ENCODE results near the gene HBEGF.
A peak's percentile ranks its signal among the peaks of the same experiment; 100 is the strongest.

The HBEGF gene

DNA sequence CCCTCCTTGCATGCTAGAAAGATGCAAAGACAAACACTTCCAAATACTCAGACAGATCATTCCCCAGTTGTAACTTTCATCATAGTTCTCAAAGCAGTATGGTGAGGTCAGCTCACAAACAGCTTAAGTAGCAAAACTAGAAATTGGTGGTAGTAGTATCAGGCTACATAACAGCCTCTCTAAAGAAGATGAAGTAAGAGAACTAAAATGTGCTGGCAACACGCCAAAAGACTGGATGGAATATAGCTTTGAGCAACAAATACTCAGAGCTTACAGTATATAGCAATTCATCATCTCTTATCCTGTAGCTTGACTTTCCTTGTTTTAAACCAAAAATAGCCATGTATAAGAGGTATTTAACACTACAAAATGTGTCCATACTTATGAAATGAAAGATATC lies 51.0 kb downstream of the HBEGF start:
- H3K4me3 ChIP-seq (ENCODE audit: control insufficient read depth in 1 of 7, extremely low read depth in 1 of 7, insufficient read depth in 4 of 7, low read depth in 2 of 7, low read length in 6 of 7): no peak overlapping the region
- peaks cover 2 to 12% (median 12%) of the 10 kb centered on the region in 4 experiments for H3K36me3 ChIP-seq (ENCODE audit: control insufficient read depth in 4 of 4, insufficient read depth in 4 of 4, low read length in 3 of 4)
- peaks cover 0 to 14% (median 0%) of the 10 kb centered on the region in 4 experiments for H3K4me1 ChIP-seq (ENCODE audit: control extremely low read depth in 1 of 4, control insufficient read depth in 4 of 4, insufficient read depth in 4 of 4, low read length in 3 of 4)
- no peak overlapping the region for H3K27ac ChIP-seq (ENCODE audit: insufficient read depth in 1 of 2, low read depth in 1 of 2, low read length in 2 of 2, poor library complexity in 1 of 2, severe bottlenecking in 2 of 2)
- POLR2A ChIA-PET: no interaction called here
- no CpG with 5 or more reads among the region's 1 CpG for WGBS (ENCODE audit: insufficient coverage)
- no peaks in the 10 kb centered on the region for H3K9me3 ChIP-seq (ENCODE audit: control extremely low read depth in 1 of 5, control insufficient read depth in 4 of 5, insufficient read depth in 2 of 5, low read depth in 1 of 5, low read length in 4 of 5)
- CTCF ChIA-PET: interaction anchor here (0.8 to 1.8 kb wide), 2 partner anchors 50 to 55 kb away, joined by 3 to 4 read pairs; partner anchors contain the start of gene HBEGF
- H3K27me3 ChIP-seq (replicated peaks in 2 of 5; ENCODE audit: control insufficient read depth in 4 of 5, insufficient read depth in 5 of 5, low read length in 4 of 5): no peaks in the 10 kb centered on the region
- peak; percentile 16 to 49 (median 41) for DNase-seq

DNA sequence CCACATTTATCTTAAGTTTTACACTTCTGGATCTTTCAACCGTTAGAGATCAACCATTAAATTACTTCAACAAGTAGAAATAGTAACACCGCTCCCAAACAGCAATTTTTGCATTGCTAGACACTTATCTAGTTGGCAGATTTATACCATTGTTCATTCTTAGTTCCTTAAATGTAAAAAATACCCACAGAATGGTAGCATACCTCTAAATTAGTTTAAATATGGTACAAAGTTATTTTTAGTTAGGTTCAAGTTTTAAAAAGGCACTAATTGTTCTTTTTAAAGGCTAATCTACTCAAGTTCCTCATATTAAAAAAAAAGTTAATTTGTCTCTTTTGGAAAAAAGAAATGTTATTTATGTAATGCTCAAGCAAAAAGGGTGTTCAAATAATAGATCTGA lies 51.6 kb downstream of the HBEGF start:
- DNase-seq: no peak
- ChIA-PET CTCF (no interaction called here), POLR2A (no interaction called here)
- no peak overlapping the region for H3K4me3 ChIP-seq (ENCODE audit: control insufficient read depth in 1 of 7, extremely low read depth in 1 of 7, insufficient read depth in 4 of 7, low read depth in 2 of 7, low read length in 6 of 7)
- H3K36me3 ChIP-seq (ENCODE audit: control insufficient read depth in 4 of 4, insufficient read depth in 4 of 4, low read length in 3 of 4): peaks cover 2 to 12% (median 9%) of the 10 kb centered on the region in 4 experiments
- WGBS (ENCODE audit: insufficient coverage): 0% methylated on average over 1 of the region's 2 CpGs
- H3K9me3 ChIP-seq (ENCODE audit: control extremely low read depth in 1 of 5, control insufficient read depth in 4 of 5, insufficient read depth in 2 of 5, low read depth in 1 of 5, low read length in 4 of 5): no peaks in the 10 kb centered on the region
- no peak overlapping the region for H3K27ac ChIP-seq (ENCODE audit: insufficient read depth in 1 of 2, low read depth in 1 of 2, low read length in 2 of 2, poor library complexity in 1 of 2, severe bottlenecking in 2 of 2)
- peaks cover 0 to 14% (median 0%) of the 10 kb centered on the region in 4 experiments for H3K4me1 ChIP-seq (ENCODE audit: control extremely low read depth in 1 of 4, control insufficient read depth in 4 of 4, insufficient read depth in 4 of 4, low read length in 3 of 4)
- no peaks in the 10 kb centered on the region for H3K27me3 ChIP-seq (replicated peaks in 2 of 5; ENCODE audit: control insufficient read depth in 4 of 5, insufficient read depth in 5 of 5, low read length in 4 of 5)

DNA sequence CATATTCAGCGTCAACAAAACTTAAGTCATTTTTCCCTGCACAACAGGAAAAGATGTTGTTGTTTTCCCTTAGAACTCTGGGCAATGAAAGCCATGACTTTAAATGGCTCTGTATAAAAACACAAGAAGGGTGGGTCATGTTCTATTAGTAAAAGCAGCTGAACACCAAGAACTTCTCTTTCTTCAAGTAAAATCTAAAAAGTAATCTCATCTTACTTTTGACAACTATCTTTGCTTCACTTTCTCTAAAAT lies 52.6 kb downstream of the HBEGF start:
- Histone ChIP-seq H3K27me3 (replicated peaks in 2 of 5; ENCODE audit: control insufficient read depth in 4 of 5, insufficient read depth in 5 of 5, low read length in 4 of 5) (no peaks in the 10 kb centered on the region), H3K27ac (ENCODE audit: insufficient read depth in 1 of 2, low read depth in 1 of 2, low read length in 2 of 2, poor library complexity in 1 of 2, severe bottlenecking in 2 of 2) (no peak overlapping the region), H3K4me1 (ENCODE audit: control extremely low read depth in 1 of 4, control insufficient read depth in 4 of 4, insufficient read depth in 4 of 4, low read length in 3 of 4) (peaks cover 0 to 14% (median 0%) of the 10 kb centered on the region in 4 experiments), H3K4me3 (ENCODE audit: control insufficient read depth in 1 of 7, extremely low read depth in 1 of 7, insufficient read depth in 4 of 7, low read depth in 2 of 7, low read length in 6 of 7) (no peak overlapping the region), H3K36me3 (ENCODE audit: control insufficient read depth in 4 of 4, insufficient read depth in 4 of 4, low read length in 3 of 4) (peaks cover 1 to 11% (median 6%) of the 10 kb centered on the region in 4 experiments), H3K9me3 (ENCODE audit: control extremely low read depth in 1 of 5, control insufficient read depth in 4 of 5, insufficient read depth in 2 of 5, low read depth in 1 of 5, low read length in 4 of 5) (no peaks in the 10 kb centered on the region)
- no CpG with 5 or more reads among the region's 1 CpG for WGBS (ENCODE audit: insufficient coverage)
- POLR2A ChIA-PET: no interaction called here
- DNase-seq: no peak
- CTCF ChIA-PET: interaction anchor here (0.9 to 1.5 kb wide), 3 partner anchors 47 to 58 kb away, joined by 3 to 6 read pairs (median 4); partner anchors contain the start of gene HBEGF

DNA sequence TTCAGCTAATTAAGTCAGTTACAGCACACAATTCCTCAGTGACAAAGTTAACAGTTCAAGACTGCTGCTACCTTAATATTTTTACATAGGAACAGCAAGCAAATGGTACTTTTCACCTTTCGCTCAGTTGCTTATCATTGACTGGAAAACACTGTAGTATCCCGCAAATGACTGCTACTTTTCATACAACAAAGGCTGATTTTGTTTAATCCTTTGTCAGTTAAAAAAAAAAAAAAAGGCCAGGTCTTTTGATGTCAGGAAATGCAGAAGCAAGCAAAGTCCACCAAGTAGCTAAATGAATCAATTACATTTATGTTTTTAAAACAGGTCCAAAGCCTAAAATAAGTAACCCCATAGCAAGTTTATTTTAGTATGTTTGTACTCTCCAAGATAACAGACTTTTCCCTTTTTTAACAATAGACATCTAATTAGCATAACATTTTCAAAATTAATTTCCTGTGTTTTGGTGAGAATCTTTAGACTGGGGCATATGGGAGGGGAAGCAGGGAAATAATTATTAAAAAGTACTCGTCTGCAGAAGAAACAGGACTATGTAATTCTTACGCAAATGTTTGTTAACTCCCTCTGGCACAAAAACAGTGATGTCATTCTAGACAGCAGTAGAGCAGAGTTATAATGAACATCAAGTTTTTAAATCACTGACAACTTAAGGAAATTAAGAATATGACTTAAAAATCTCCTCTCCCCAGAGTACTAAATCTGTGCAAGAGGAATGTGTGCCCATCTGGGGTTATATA lies 53.1 kb downstream of the HBEGF start:
- H3K4me1 ChIP-seq (ENCODE audit: control extremely low read depth in 1 of 4, control insufficient read depth in 4 of 4, insufficient read depth in 4 of 4, low read length in 3 of 4): peaks cover 0 to 14% (median 0%) of the 10 kb centered on the region in 4 experiments
- 100% methylated on average over 3 of the region's 4 CpGs for WGBS (ENCODE audit: insufficient coverage)

DNA sequence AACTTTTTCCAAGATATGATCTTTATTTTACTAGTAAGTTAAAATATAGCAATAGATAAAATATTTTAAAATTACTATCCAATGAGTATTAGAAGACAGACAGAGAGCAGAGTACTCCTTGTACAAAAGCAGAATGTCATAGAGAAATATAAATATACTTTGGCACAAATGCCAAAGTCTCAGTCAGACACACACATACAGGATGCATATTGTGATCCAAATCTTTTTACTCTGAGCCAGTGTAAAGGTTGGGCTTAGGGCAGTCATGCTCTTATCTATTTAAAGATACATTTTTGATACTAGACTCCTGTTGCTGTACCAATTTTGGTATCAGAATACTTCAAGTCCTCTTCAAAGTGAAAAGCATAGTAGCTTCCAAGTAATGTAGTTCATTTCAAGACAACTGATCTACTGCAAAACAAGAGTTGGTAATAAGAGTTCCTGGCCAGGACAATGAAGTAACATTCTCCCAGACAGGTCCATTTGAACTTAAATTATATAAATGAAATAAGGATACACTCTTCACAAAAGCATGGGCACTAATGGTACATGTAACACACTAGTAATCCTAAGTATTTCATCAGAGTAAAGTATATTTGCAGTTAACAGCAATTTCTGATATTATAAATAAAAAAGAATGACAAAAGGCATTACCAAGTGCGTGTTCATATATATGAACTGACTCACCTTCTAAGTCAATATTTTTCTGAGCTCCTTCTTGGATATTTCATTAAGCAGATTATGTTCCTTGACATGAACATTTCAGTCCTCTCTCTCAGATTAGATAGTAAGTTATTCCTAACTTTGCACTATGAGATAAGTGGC lies 54.0 kb downstream of the HBEGF start:
- CTCF ChIA-PET: interaction anchor here (1.2 to 1.5 kb wide), 4 partner anchors 9 to 61 kb away, joined by 3 to 6 read pairs (median 4); no protein-coding TSS in a partner anchor
- Histone ChIP-seq H3K36me3 (ENCODE audit: control insufficient read depth in 4 of 4, insufficient read depth in 4 of 4, low read length in 3 of 4) (peaks cover 0 to 10% (median 2%) of the 10 kb centered on the region in 4 experiments), H3K4me3 (ENCODE audit: control insufficient read depth in 1 of 7, extremely low read depth in 1 of 7, insufficient read depth in 4 of 7, low read depth in 2 of 7, low read length in 6 of 7) (no peak overlapping the region), H3K27ac (ENCODE audit: insufficient read depth in 1 of 2, low read depth in 1 of 2, low read length in 2 of 2, poor library complexity in 1 of 2, severe bottlenecking in 2 of 2) (no peak overlapping the region), H3K9me3 (ENCODE audit: control extremely low read depth in 1 of 5, control insufficient read depth in 4 of 5, insufficient read depth in 2 of 5, low read depth in 1 of 5, low read length in 4 of 5) (no peaks in the 10 kb centered on the region), H3K27me3 (replicated peaks in 2 of 5; ENCODE audit: control insufficient read depth in 4 of 5, insufficient read depth in 5 of 5, low read length in 4 of 5) (no peaks in the 10 kb centered on the region), H3K4me1 (ENCODE audit: control extremely low read depth in 1 of 4, control insufficient read depth in 4 of 4, insufficient read depth in 4 of 4, low read length in 3 of 4) (peaks cover 0 to 14% (median 0%) of the 10 kb centered on the region in 4 experiments)
- POLR2A ChIA-PET: no interaction called here
- WGBS (ENCODE audit: insufficient coverage): no CpG with 5 or more reads among the region's 1 CpG
- no peak for DNase-seq

More for the DNA sequence above, 53.1 kb downstream of the HBEGF start:
- H3K4me3 ChIP-seq (ENCODE audit: control insufficient read depth in 1 of 7, extremely low read depth in 1 of 7, insufficient read depth in 4 of 7, low read depth in 2 of 7, low read length in 6 of 7): no peak overlapping the region
- CTCF ChIA-PET: interaction anchor here (0.6 to 1.5 kb wide), 5 partner anchors 46 to 60 kb away, joined by 3 to 6 read pairs (median 4); partner anchors contain the start of gene HBEGF
- no peaks in the 10 kb centered on the region for H3K9me3 ChIP-seq (ENCODE audit: control extremely low read depth in 1 of 5, control insufficient read depth in 4 of 5, insufficient read depth in 2 of 5, low read depth in 1 of 5, low read length in 4 of 5)
- H3K27me3 ChIP-seq (replicated peaks in 2 of 5; ENCODE audit: control insufficient read depth in 4 of 5, insufficient read depth in 5 of 5, low read length in 4 of 5): no peaks in the 10 kb centered on the region
- POLR2A ChIA-PET: no interaction called here
- no peak overlapping the region for H3K27ac ChIP-seq (ENCODE audit: insufficient read depth in 1 of 2, low read depth in 1 of 2, low read length in 2 of 2, poor library complexity in 1 of 2, severe bottlenecking in 2 of 2)
- peaks cover 0 to 8% (median 4%) of the 10 kb centered on the region in 4 experiments for H3K36me3 ChIP-seq (ENCODE audit: control insufficient read depth in 4 of 4, insufficient read depth in 4 of 4, low read length in 3 of 4)
- DNase-seq: no peak

DNA sequence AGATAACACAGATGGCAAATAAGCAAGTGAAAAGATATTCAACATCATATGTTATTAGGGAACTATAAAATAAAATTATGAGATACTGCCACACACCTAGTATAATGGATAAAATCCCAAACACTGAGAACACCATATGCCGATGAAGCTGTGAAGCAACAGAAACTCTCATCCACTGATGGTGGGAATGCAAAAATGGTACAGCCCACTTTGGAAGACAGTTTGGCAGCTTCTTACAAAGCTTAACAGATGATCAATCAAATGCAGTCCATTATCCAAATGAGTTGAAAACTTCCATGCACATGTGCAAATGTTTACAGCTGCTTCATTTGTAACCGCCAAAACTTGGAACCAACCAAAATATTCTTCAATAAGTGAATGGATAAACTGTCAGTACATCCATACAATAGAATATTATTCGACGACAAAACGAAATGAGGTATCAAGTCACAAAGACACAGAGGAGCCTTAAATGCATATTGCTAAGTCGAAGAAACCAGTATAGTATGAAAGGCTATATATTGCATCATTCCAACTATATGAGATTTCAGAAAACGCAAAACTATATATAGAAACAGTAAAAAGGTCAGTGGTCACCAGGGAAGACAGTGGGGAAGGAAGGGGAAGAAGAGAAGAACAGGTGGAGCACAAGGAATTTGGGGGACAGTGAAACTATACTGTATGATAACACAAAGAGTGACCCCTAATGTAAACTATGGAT lies 58.4 kb downstream of the HBEGF start:
- Histone ChIP-seq H3K9me3 (ENCODE audit: control extremely low read depth in 1 of 5, control insufficient read depth in 4 of 5, insufficient read depth in 2 of 5, low read depth in 1 of 5, low read length in 4 of 5) (no peaks in the 10 kb centered on the region), H3K4me1 (ENCODE audit: control extremely low read depth in 1 of 4, control insufficient read depth in 4 of 4, insufficient read depth in 4 of 4, low read length in 3 of 4) (peaks cover 0 to 7% (median 1%) of the 10 kb centered on the region in 4 experiments), H3K27me3 (replicated peaks in 2 of 5; ENCODE audit: control insufficient read depth in 4 of 5, insufficient read depth in 5 of 5, low read length in 4 of 5) (no peaks in the 10 kb centered on the region), H3K4me3 (ENCODE audit: control insufficient read depth in 1 of 7, extremely low read depth in 1 of 7, insufficient read depth in 4 of 7, low read depth in 2 of 7, low read length in 6 of 7) (no peak overlapping the region), H3K27ac (ENCODE audit: insufficient read depth in 1 of 2, low read depth in 1 of 2, low read length in 2 of 2, poor library complexity in 1 of 2, severe bottlenecking in 2 of 2) (no peak overlapping the region), H3K36me3 (ENCODE audit: control insufficient read depth in 4 of 4, insufficient read depth in 4 of 4, low read length in 3 of 4) (peaks cover 0 to 10% (median 2%) of the 10 kb centered on the region in 4 experiments)
- 80% methylated on average over 1 of the region's 7 CpGs for WGBS (ENCODE audit: insufficient coverage)
- DNase-seq: no peak
- ChIA-PET CTCF (interaction anchor here (0.5 to 2.1 kb wide), 3 partner anchors 43 to 109 kb away, joined by 3 to 6 read pairs (median 3); partner anchors contain the start of gene HBEGF), POLR2A (no interaction called here)

Data from common myeloid progenitor, CD34-positive (primary cell).